ENCODE results near the gene SOX13. TPM values are rescaled to one million over a fixed set of nuclear protein-coding genes. Genes with fewer than 3 reads are reported as not detected.

SOX13 gene
- total RNA-seq, result under 1 TPM; 0.29 to 0.77 TPM
- polyA plus RNA-seq, result under 1 TPM in 2 of 3 donors, not detected in 1; 0.32 to 0.50 TPM
- total RNA-seq, result 0 to 0.42 (median 0.07) reads per million in 6 experiments

GRCh38 chr1:204072931-204073836, at the start of gene SOX13:
SOX13 (plus strand) TSS chr1:204073115; CDS start chr1:204112916, 39,801 bp downstream.
- peak in 1 of 10 donors; percentile 46 for DNase-seq
- Mint-ChIP-seq H3K4me1 (peaks cover 5 to 36% (median 19%) of the 10 kb centered on the region in 4 donors), H3K4me3 (peak within 1 kb of the TSS; percentile 67 to 89 (median 82)), H3K27me3 (peaks cover 25 to 71% (median 59%) of the 10 kb centered on the region in 5 donors), H3K27ac (no peak within 1 kb of the TSS), H3K36me3 (no peaks in the 10 kb centered on the region), H3K9me3 (peaks cover 0 to 5% (median under 1%) of the 10 kb centered on the region in 9 donors)
- POLR2A ChIA-PET, result no interaction called here
- peak; percentile 27 to 42 for ATAC-seq

GRCh38 chr1:204025917-204026707, 46.8 kb upstream of the SOX13 start:
- H3K27me3 Mint-ChIP-seq, result peaks cover 15 to 31% (median 22%) of the 10 kb centered on the region in 5 donors
- no peak overlapping the region for H3K4me3 Mint-ChIP-seq
- no peaks in the 10 kb centered on the region for H3K36me3 Mint-ChIP-seq
- H3K9me3 Mint-ChIP-seq, result peaks cover 0 to 1% (median 0%) of the 10 kb centered on the region in 9 donors
- DNase-seq (no peak), ATAC-seq (no peak)
- POLR2A ChIA-PET, result no interaction called here
- H3K27ac Mint-ChIP-seq, result no peak overlapping the region
- H3K4me1 Mint-ChIP-seq, result no peaks in the 10 kb centered on the region

DNA sequence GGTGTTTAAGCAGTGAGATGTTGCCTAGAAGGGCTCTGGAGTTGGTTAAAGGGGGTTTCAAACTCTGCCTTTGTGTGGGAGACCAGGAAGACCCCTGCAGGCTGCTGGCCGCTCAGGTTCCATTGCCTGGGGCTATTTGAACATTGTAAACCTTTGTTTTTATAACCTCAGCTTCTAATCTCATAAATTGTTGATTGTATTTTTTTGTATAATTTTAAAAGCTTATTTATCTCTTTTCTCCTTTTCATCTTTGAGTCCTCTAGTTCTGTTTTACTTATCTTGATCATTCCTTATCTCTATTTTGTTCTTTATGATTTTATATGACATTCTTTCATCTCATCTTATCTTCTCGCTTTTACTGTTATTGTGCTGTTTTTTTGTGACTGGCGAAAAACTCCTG, 45.5 kb upstream of the SOX13 start:
- Mint-ChIP-seq H3K9me3 (peaks cover 0 to 1% (median 0%) of the 10 kb centered on the region in 9 donors), H3K4me3 (no peak overlapping the region), H3K36me3 (no peaks in the 10 kb centered on the region), H3K27me3 (peaks cover 15 to 40% (median 27%) of the 10 kb centered on the region in 5 donors), H3K27ac (no peak overlapping the region), H3K4me1 (no peaks in the 10 kb centered on the region)
- DNase-seq (no peak), ATAC-seq (no peak)
- POLR2A ChIA-PET, result no interaction called here

GRCh38 chr1:204029016-204029415, 43.9 kb upstream of the SOX13 start:
- Mint-ChIP-seq H3K36me3 (no peaks in the 10 kb centered on the region), H3K4me1 (no peaks in the 10 kb centered on the region), H3K9me3 (peaks cover 0 to 1% (median 0%) of the 10 kb centered on the region in 9 donors), H3K27me3 (peaks cover 15 to 38% (median 28%) of the 10 kb centered on the region in 5 donors), H3K4me3 (no peak overlapping the region), H3K27ac (no peak overlapping the region)
- no peak for ATAC-seq
- POLR2A ChIA-PET, result no interaction called here
- DNase-seq, result no peak

- ATAC-seq, result no peak
- Mint-ChIP-seq H3K4me3 (no peak overlapping the region), H3K9me3 (no peaks in the 10 kb centered on the region), H3K27me3 (peaks cover 4 to 20% (median 16%) of the 10 kb centered on the region in 5 donors), H3K4me1 (no peaks in the 10 kb centered on the region), H3K27ac (no peak overlapping the region), H3K36me3 (no peaks in the 10 kb centered on the region)
- no peak for DNase-seq
- POLR2A ChIA-PET, result no interaction called here
Measured at GRCh38 chr1:204031098-204031710, 41.7 kb upstream of the SOX13 start.

- no peaks in the 10 kb centered on the region for H3K4me1 Mint-ChIP-seq
- no peaks in the 10 kb centered on the region for H3K9me3 Mint-ChIP-seq
- H3K4me3 Mint-ChIP-seq, result no peak overlapping the region
- no peak overlapping the region for H3K27ac Mint-ChIP-seq
- peaks cover 0 to 17% (median 10%) of the 10 kb centered on the region in 5 donors for H3K27me3 Mint-ChIP-seq
- POLR2A ChIA-PET, result no interaction called here
- DNase-seq (no peak), ATAC-seq (no peak)
- H3K36me3 Mint-ChIP-seq, result no peaks in the 10 kb centered on the region
Measured at GRCh38 chr1:204032642-204033235, 40.2 kb upstream of the SOX13 start.

GRCh38 chr1:204033306-204033705, 39.6 kb upstream of the SOX13 start:
- POLR2A ChIA-PET, result no interaction called here
- DNase-seq, result no peak
- Mint-ChIP-seq H3K4me3 (no peak overlapping the region), H3K9me3 (no peaks in the 10 kb centered on the region), H3K36me3 (no peaks in the 10 kb centered on the region), H3K4me1 (no peaks in the 10 kb centered on the region), H3K27ac (no peak overlapping the region), H3K27me3 (peaks cover 0 to 17% (median 10%) of the 10 kb centered on the region in 5 donors)
- no peak for ATAC-seq

DNA sequence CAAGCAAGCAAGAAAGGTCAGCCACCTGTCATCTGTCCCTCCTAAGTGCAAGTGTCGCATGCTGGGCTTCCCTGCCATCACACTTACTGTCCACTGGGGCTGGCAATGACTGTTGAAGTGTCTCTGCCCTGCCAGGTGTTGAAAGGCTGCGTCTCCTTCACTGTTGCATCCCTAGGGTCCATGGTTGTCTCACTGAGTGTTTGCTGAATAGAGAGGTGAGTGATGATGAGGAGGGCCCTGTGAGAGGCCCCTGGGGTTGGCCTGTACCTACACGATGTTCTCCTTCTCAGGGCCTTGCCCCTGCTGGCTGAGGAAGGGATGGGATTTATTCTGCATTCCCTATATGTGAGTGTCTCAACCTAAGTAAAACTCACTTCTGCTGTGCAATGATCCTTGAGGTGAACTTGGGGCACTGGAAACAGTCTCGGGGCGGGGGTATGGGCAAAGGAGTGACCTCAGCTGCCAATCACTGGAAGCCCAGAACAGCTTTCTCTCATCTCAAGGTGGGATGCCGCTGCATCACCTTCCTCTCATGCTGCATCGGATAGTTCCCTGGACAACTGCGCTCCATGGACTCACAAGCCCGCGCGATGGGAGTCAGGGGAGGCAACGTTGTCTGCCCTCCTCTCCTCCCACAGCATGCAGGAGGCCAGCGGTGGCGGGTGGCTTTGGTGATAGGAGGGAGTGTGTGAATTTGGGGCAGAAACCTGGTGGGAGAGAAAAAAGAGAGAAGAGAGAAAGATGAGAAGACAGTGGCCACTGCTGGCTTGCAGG, 35.8 kb upstream of the SOX13 start:
- Mint-ChIP-seq H3K27ac (no peak overlapping the region), H3K4me1 (no peaks in the 10 kb centered on the region), H3K36me3 (no peaks in the 10 kb centered on the region), H3K27me3 (peaks cover 0 to 13% (median 3%) of the 10 kb centered on the region in 5 donors), H3K9me3 (no peaks in the 10 kb centered on the region), H3K4me3 (no peak overlapping the region)
- DNase-seq (no peak), ATAC-seq (no peak)
- POLR2A ChIA-PET, result no interaction called here

- DNase-seq (no peak), ATAC-seq (no peak)
- Mint-ChIP-seq H3K36me3 (no peaks in the 10 kb centered on the region), H3K27me3 (peaks cover 0 to 13% (median 2%) of the 10 kb centered on the region in 5 donors), H3K4me1 (no peaks in the 10 kb centered on the region), H3K27ac (no peak overlapping the region), H3K9me3 (no peaks in the 10 kb centered on the region), H3K4me3 (no peak overlapping the region)
- POLR2A ChIA-PET, result no interaction called here
Measured at GRCh38 chr1:204041232-204041767, 31.6 kb upstream of the SOX13 start.

DNA sequence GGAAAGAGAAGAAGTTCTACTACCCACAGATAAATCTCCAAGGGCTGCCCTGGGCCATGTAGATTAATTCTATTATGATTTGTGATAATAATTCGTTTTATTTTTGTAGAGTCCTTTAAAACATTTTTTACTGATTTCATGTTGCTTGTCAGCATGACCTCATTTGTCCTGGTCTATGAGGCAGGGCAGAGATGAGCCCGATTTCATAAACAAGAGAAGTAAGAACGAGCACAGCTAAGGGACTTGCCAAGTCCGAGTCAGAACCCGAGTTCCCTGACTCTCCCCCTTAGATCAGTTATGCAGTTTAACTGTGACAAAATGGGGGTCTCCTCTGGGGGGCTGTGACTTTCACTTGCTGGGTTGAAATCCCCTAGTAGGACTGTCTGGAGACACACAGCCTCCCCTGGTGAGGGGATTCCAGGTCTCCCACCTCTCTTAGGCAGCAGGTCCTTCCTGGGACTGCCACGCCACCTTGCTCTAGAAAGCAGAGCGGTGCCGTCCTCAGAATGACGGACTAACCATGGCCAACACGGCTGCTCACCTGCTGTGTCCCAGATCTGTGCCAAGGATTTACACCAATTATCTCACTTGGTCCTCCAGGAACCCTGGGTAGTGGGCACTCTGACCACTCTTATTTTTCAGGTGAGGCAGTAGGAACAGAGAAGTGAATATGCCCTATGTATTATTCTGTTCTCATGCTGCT, 31.0 kb upstream of the SOX13 start:
- H3K9me3 Mint-ChIP-seq, result no peaks in the 10 kb centered on the region
- H3K27me3 Mint-ChIP-seq, result peaks cover 0 to 14% (median 2%) of the 10 kb centered on the region in 5 donors
- POLR2A ChIA-PET, result no interaction called here
- H3K4me3 Mint-ChIP-seq, result no peak overlapping the region
- no peak overlapping the region for H3K27ac Mint-ChIP-seq
- ATAC-seq (no peak), DNase-seq (no peak)
- H3K36me3 Mint-ChIP-seq, result no peaks in the 10 kb centered on the region
- no peaks in the 10 kb centered on the region for H3K4me1 Mint-ChIP-seq

- Mint-ChIP-seq H3K36me3 (no peaks in the 10 kb centered on the region), H3K27me3 (peaks cover 0 to 14% (median 2%) of the 10 kb centered on the region in 5 donors), H3K4me3 (no peak overlapping the region), H3K27ac (no peak overlapping the region), H3K9me3 (no peaks in the 10 kb centered on the region), H3K4me1 (no peaks in the 10 kb centered on the region)
- ATAC-seq, result no peak
- POLR2A ChIA-PET, result no interaction called here
- DNase-seq, result no peak
Measured at GRCh38 chr1:204042516-204042915, 30.4 kb upstream of the SOX13 start.

Measured in naive thymus-derived CD8-positive, alpha-beta T cell (primary cell).